Activated T-helper 1 cell treated with anti-CD3 and anti-CD28 coated beads, Interleukin-12 subunit alpha, Interleukin-12 subunit beta, Interleukin-2, Interleukin-4 antibody, amounts not matched to agents 30 ng/mL and 10 ng/mL and 1 ng/mL, durations not matched to agents 14 hours and 24 hours and 36 hours (primary cell): ENCODE data around the gene HLA-DPB1. TPM values are rescaled to one million over a fixed set of nuclear protein-coding genes. Genes with fewer than 3 reads are reported as not detected.

Experiments
- DNase-seq: peaks from one replicate; pipeline ENCODE4 v3.0.0; 2021; ENCODE audit warnings: low spot score
- H3K27ac Mint-ChIP-seq: one replicate; pipeline ENCODE4 v1.8.0; 2021; ENCODE audit warnings: mild to moderate bottlenecking, mixed read lengths
- H3K27me3 Mint-ChIP-seq: one replicate; pipeline ENCODE4 v1.8.0; 2022; ENCODE audit warnings: mild to moderate bottlenecking, moderate library complexity, mixed read lengths; ENCODE audit not compliant: insufficient read depth
- H3K36me3 Mint-ChIP-seq: one replicate; pipeline ENCODE4 v1.8.0; 2021; ENCODE audit warnings: low read depth, mixed read lengths
- H3K4me1 Mint-ChIP-seq: one replicate; pipeline ENCODE4 v1.8.0; 2021; ENCODE audit warnings: low read depth, mixed read lengths
- H3K4me3 Mint-ChIP-seq: one replicate; pipeline ENCODE4 v1.8.0; 2021; ENCODE audit warnings: mild to moderate bottlenecking, moderate library complexity, mixed read lengths
- H3K9me3 Mint-ChIP-seq: one replicate; pipeline ENCODE4 v1.8.0; 2021; ENCODE audit warnings: mixed read lengths
- intact Hi-C: fragments of 100-400 bp; cut with micrococcal nuclease; formaldehyde crosslinking; loops from one replicate; pipeline ENCODE4 v1.15.1; 2024
- total RNA-seq: library from RNA; stranded (reverse); gene quantifications from 2 replicates; pipeline ENCODE4 v1.2.3, GENCODE V29; 2022

HLA-DPB1 gene
- total RNA-seq, result 12.2 and 12.3 TPM in 2 replicates

- peak; percentile 40 for DNase-seq
- H3K27ac Mint-ChIP-seq, result peak within 1 kb of the TSS; percentile 47
- intact Hi-C loops, result loop anchor here (1.0 to 5.0 kb wide), 2 partner anchors 174 to 183 kb away; no protein-coding TSS in a partner anchor
- H3K4me3 Mint-ChIP-seq, result peak within 1 kb of the TSS; percentile 78
- H3K36me3 Mint-ChIP-seq, result peaks cover 3% of the 10 kb centered on the region
- peaks cover 60% of the 10 kb centered on the region for H3K4me1 Mint-ChIP-seq
- no peaks in the 10 kb centered on the region for H3K9me3 Mint-ChIP-seq
- peaks cover 4% of the 10 kb centered on the region for H3K27me3 Mint-ChIP-seq
These were observed at the start of gene HLA-DPB1 for GRCh38 chr6:33075568-33076405. Gene HLA-DPB1 (plus strand): TSS chr6:33075990. CDS start chr6:33076042, 52 bp downstream.

GRCh38 chr6:33028220-33028849 lies 47.5 kb upstream of the HLA-DPB1 start:
- Mint-ChIP-seq H3K27me3 (peaks cover 20% of the 10 kb centered on the region), H3K4me1 (peaks cover 23% of the 10 kb centered on the region), H3K4me3 (no peak overlapping the region), H3K27ac (no peak overlapping the region), H3K9me3 (peaks cover 3% of the 10 kb centered on the region), H3K36me3 (no peaks in the 10 kb centered on the region)
- intact Hi-C loops, result loop anchor here (2.0 kb wide), 1 partner anchor 44 kb away; the partner anchor contains the start of gene HLA-DPA1
- DNase-seq, result no peak

- intact Hi-C loops, result loop anchor here (1.0 to 2.0 kb wide), 2 partner anchors 10 to 43 kb away; partner anchors contain the start of gene HLA-DPA1
- H3K27me3 Mint-ChIP-seq, result peaks cover 28% of the 10 kb centered on the region
- H3K4me3 Mint-ChIP-seq, result peak overlapping the region; percentile 19
- H3K27ac Mint-ChIP-seq, result peak overlapping the region; percentile 63
- peak; percentile 16 for DNase-seq
- H3K4me1 Mint-ChIP-seq, result peaks cover 23% of the 10 kb centered on the region
- peaks cover 1% of the 10 kb centered on the region for H3K36me3 Mint-ChIP-seq
- H3K9me3 Mint-ChIP-seq, result peaks cover 5% of the 10 kb centered on the region
These were observed 46.2 kb upstream of the HLA-DPB1 start for GRCh38 chr6:33029328-33030184.

- peaks cover 2% of the 10 kb centered on the region for H3K36me3 Mint-ChIP-seq
- peaks cover 23% of the 10 kb centered on the region for H3K4me1 Mint-ChIP-seq
- peak overlapping the region; percentile 35 for H3K27ac Mint-ChIP-seq
These were observed 45.5 kb upstream of the HLA-DPB1 start for GRCh38 chr6:33030245-33030644.

DNA sequence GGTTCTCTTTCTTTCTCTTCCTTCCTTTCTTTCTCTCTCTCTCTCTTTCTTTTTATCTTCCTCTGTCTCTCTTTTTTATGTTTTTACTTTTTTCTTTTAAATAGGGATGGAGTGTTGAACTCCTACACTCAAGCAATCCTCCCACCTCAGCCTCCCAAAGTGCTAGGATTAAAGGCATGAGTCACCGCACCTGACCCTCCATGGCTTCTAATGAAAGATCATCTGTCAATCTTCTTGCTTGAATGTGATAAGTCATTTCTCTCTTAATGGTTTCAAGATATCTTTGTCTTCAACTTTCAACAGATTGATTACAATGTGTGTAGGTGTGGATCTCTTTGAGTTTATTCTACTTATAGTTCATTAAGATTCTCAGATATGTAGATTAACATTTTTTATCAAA lies 41.2 kb upstream of the HLA-DPB1 start:
- Mint-ChIP-seq H3K27me3 (peaks cover 65% of the 10 kb centered on the region), H3K36me3 (peaks cover 2% of the 10 kb centered on the region), H3K9me3 (peaks cover 12% of the 10 kb centered on the region), H3K4me3 (no peak overlapping the region), H3K4me1 (peaks cover 6% of the 10 kb centered on the region), H3K27ac (no peak overlapping the region)
- intact Hi-C loops, result no loop called here
- DNase-seq, result no peak

More at GRCh38 chr6:33030245-33030644, 45.5 kb upstream of the HLA-DPB1 start:
- Mint-ChIP-seq H3K27me3 (peaks cover 35% of the 10 kb centered on the region), H3K9me3 (peaks cover 11% of the 10 kb centered on the region), H3K4me3 (no peak overlapping the region)
- DNase-seq, result no peak
- intact Hi-C loops, result no loop called here

GRCh38 chr6:33036535-33036934 lies 39.3 kb upstream of the HLA-DPB1 start:
- Mint-ChIP-seq H3K27ac (no peak overlapping the region), H3K36me3 (peaks cover 2% of the 10 kb centered on the region), H3K4me3 (no peak overlapping the region), H3K9me3 (peaks cover 12% of the 10 kb centered on the region), H3K4me1 (no peaks in the 10 kb centered on the region), H3K27me3 (peaks cover 60% of the 10 kb centered on the region)
- no peak for DNase-seq
- intact Hi-C loops, result no loop called here

- intact Hi-C loops, result no loop called here
- DNase-seq, result no peak
- Mint-ChIP-seq H3K9me3 (peaks cover 7% of the 10 kb centered on the region), H3K27me3 (peaks cover 49% of the 10 kb centered on the region), H3K4me1 (no peaks in the 10 kb centered on the region), H3K27ac (no peak overlapping the region), H3K36me3 (no peaks in the 10 kb centered on the region), H3K4me3 (no peak overlapping the region)
These were observed 35.6 kb upstream of the HLA-DPB1 start for GRCh38 chr6:33040157-33040556.

DNA sequence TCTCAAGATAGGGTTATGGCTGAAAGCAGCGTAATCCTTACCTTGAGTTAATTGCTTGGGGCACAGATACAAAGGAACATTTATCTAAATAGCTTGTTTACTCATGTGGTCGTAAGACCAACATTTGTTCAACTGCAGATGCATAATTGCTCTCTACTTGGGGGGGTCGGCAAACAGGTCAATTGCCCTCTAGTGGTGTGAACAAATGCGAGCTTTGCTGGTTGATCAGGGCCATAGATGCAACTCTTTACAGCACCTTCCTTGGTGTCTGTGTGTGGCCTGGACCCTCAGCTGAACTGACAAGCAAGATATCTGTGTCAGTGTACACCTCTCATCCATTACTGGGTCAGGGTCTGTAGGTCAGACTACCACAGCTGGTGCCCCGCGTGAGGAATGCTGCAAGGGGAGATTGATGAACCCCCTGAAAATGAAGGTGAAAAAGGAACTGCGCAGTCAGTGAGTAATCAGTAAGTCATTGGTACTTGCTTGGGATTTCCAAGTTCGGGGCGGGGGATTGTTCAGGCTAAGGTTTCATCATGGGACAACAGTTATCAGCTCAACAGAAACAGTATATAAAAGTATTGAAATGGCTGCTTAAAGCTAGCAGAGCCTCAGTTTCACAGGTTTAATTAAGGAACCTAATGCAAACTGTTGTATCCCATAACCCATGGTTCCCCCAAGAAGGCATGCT lies 26.3 kb upstream of the HLA-DPB1 start:
- Mint-ChIP-seq H3K36me3 (no peaks in the 10 kb centered on the region), H3K27ac (no peak overlapping the region), H3K27me3 (peaks cover 44% of the 10 kb centered on the region), H3K4me3 (no peak overlapping the region), H3K9me3 (peaks cover 3% of the 10 kb centered on the region), H3K4me1 (no peaks in the 10 kb centered on the region)
- intact Hi-C loops, result no loop called here
- DNase-seq, result no peak

DNA sequence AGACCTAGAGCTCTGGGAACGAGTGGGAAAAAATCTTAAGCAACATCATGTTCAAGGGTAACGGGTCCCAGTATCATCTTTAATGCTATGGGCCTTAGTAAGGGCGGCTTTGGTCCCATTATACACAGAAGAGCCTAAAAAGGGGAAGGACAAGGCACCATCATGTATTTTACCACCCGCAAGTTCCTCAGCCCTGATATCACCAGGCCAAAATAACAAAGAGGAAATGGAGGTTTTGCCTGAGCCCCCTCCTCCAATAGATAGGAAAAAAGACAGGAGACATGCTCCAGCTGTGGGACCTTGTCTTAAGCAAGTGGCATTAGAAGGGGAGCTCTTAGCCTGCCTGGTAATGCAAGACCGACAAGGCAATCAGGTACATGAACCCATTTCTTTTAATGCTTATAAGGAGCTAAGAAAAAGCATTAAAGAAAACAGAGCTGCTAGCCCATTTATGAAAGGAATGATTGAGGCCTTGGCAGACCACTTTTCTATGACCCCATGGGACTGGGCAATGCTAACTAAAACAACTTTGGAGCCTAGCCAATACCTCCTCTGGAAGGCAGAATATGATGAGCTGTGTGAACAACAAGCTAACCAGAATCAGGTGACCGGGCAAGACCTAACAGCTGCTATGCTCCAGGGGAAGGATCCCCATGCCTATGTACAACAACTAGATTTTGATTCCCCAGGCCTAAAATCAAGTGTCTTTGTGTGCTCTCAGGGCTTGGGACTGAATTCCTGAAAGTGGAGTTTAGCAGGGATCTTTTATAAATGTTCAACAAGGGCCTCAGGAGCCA lies 25.6 kb upstream of the HLA-DPB1 start:
- no peak for DNase-seq
- peaks cover 3% of the 10 kb centered on the region for H3K9me3 Mint-ChIP-seq
- no peak overlapping the region for H3K27ac Mint-ChIP-seq
- no peak overlapping the region for H3K4me3 Mint-ChIP-seq
- intact Hi-C loops, result no loop called here
- H3K36me3 Mint-ChIP-seq, result no peaks in the 10 kb centered on the region
- peaks cover 39% of the 10 kb centered on the region for H3K27me3 Mint-ChIP-seq
- H3K4me1 Mint-ChIP-seq, result no peaks in the 10 kb centered on the region

DNA sequence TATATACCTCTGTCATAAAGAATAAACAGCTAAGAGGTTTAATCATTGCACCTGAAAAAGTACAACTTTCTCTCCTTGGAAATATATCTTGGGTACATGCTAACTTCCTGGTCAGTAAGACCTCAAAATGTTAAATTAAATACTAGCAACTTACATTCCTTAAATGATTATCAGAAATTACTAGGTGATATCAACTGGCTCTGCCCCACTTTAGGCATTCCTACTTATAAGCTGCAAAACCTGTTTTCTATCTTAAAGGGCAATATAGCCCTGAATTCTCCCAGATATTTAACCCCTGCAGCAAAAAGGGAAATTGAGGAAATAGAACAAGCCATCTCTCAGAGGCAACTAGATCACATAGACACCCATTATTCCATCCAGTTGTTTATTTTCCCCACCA lies 23.2 kb upstream of the HLA-DPB1 start:
- Mint-ChIP-seq H3K4me3 (no peak overlapping the region), H3K4me1 (no peaks in the 10 kb centered on the region), H3K36me3 (no peaks in the 10 kb centered on the region), H3K27ac (no peak overlapping the region), H3K9me3 (peaks cover 3% of the 10 kb centered on the region), H3K27me3 (peaks cover 38% of the 10 kb centered on the region)
- no peak for DNase-seq
- intact Hi-C loops, result no loop called here

DNA sequence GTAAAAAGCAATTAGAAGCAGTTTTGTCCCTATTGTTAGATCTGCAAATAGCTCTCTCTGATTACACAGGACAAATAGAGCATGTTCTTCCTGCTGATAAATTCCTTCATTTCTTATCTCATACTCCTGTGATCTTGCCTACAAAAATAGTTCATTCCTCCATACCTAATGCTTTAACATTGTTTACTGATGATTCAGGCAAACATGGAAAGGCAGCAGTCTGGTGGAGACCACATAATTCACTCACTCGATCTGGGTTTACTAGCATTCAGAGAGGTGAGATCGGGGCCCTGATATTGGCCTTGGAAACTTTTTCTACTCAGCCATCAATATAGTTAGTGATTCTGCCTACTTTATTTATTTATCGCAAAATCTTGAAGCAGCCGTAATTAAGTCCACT lies 22.6 kb upstream of the HLA-DPB1 start:
- intact Hi-C loops, result no loop called here
- Mint-ChIP-seq H3K36me3 (no peaks in the 10 kb centered on the region), H3K27ac (no peak overlapping the region), H3K4me1 (no peaks in the 10 kb centered on the region), H3K27me3 (peaks cover 34% of the 10 kb centered on the region), H3K9me3 (peaks cover 3% of the 10 kb centered on the region), H3K4me3 (no peak overlapping the region)
- no peak for DNase-seq
